H1 (cell line): ENCODE data around the gene CHAC1.

Source experiments
- BRCA1 ChIP-seq: IDR thresholded peaks from 2 replicates; pipeline ENCODE4 v1.6.1; 2012; ENCODE audit warnings: low read depth, low read length, improper control_type of control experiment
- CHD2 ChIP-seq: IDR thresholded peaks from 2 replicates; pipeline ENCODE4 v1.6.1; 2012; ENCODE audit warnings: low read length, improper control_type of control experiment
- EP300 ChIP-seq, 2 experiments: IDR thresholded peaks; 1 replicate in 1 of 2; 2 replicates in 1 of 2; pipeline ENCODE4 v1.6.1; 2011 to 2012; ENCODE audit warnings: low read depth in 2 of 2, low read length in 2 of 2, mild to moderate bottlenecking in 2 of 2, borderline replicate concordance in 1 of 2, inconsistent platforms in 1 of 2, moderate library complexity in 1 of 2
- EZH2 ChIP-seq: fragments of 200-600 bp; sonication (generic); IDR thresholded peaks from 2 replicates; pipeline ENCODE4 v1.7.1; 2012; ENCODE audit warnings: low read depth, mild to moderate bottlenecking, moderate library complexity, low read length, inconsistent platforms; ENCODE audit not compliant: severe bottlenecking
- HDAC2 ChIP-seq, 2 experiments: fragments of 300-600 bp in 1 of 2; sonication (generic) in 1 of 2; IDR thresholded peaks; 2 replicates each; pipeline ENCODE4 v1.6.1; 2011 to 2012; ENCODE audit warnings: low read depth in 2 of 2, low read length in 2 of 2, mild to moderate bottlenecking in 2 of 2, moderate library complexity in 2 of 2, borderline replicate concordance in 1 of 2, inconsistent platforms in 1 of 2
- POLR2A ChIP-seq, 2 experiments: IDR thresholded peaks; 1 replicate in 1 of 2; 2 replicates in 1 of 2; pipeline ENCODE4 v1.6.1; 2011; ENCODE audit warnings: low read depth in 2 of 2, low read length in 2 of 2, mild to moderate bottlenecking in 2 of 2; ENCODE audit errors: control extremely low read depth in 1 of 2
- POU5F1 ChIP-seq: IDR thresholded peaks from 2 replicates; pipeline ENCODE4 v1.6.1; 2011; ENCODE audit warnings: low read depth, mild to moderate bottlenecking, low read length, moderate library complexity
- TAF1 ChIP-seq: IDR thresholded peaks from 2 replicates; pipeline ENCODE4 v1.6.1; 2011; ENCODE audit warnings: mild to moderate bottlenecking, low read depth, low read length
- TF ChIP-seq, protein P1 (sequence below): IDR thresholded peaks from 2 replicates; pipeline ENCODE4 v1.6.1; 2011; ENCODE audit warnings: low read length, improper control_type of control experiment
- TF ChIP-seq, protein P2 (sequence below), 3 experiments: IDR thresholded peaks; 1 replicate in 2 of 3; 2 replicates in 1 of 3; pipeline versions ENCODE4 v1.5.1 to v1.6.1; 2011; ENCODE audit warnings: low read length in 3 of 3, mild to moderate bottlenecking in 3 of 3, inconsistent platforms in 2 of 3, low read depth in 1 of 3, moderate library complexity in 1 of 3; ENCODE audit not compliant: insufficient read depth in 1 of 3; ENCODE audit errors: control extremely low read depth in 1 of 3

GRCh38 chr15:40955930-40956540 is 2.8 kb downstream of the CHAC1 start:
- no peak for TF ChIP-seq EP300 (IDR thresholded peaks at IDR 0.05; ENCODE audit: borderline replicate concordance in 1 of 2, low read depth in 2 of 2, low read length in 2 of 2)
- TF ChIP-seq HDAC2 (IDR thresholded peaks at IDR 0.05; ENCODE audit: borderline replicate concordance in 1 of 2, low read depth in 2 of 2, low read length in 2 of 2): no peak
- TF ChIP-seq, protein P1, sequence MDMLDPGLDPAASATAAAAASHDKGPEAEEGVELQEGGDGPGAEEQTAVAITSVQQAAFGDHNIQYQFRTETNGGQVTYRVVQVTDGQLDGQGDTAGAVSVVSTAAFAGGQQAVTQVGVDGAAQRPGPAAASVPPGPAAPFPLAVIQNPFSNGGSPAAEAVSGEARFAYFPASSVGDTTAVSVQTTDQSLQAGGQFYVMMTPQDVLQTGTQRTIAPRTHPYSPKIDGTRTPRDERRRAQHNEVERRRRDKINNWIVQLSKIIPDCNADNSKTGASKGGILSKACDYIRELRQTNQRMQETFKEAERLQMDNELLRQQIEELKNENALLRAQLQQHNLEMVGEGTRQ: no peak
- no peak for TF ChIP-seq POLR2A (IDR thresholded peaks at IDR 0.05; ENCODE audit: control extremely low read depth in 1 of 2, low read depth in 2 of 2, low read length in 2 of 2)
- no peak for TF ChIP-seq TAF1
- TF ChIP-seq, protein P2, sequence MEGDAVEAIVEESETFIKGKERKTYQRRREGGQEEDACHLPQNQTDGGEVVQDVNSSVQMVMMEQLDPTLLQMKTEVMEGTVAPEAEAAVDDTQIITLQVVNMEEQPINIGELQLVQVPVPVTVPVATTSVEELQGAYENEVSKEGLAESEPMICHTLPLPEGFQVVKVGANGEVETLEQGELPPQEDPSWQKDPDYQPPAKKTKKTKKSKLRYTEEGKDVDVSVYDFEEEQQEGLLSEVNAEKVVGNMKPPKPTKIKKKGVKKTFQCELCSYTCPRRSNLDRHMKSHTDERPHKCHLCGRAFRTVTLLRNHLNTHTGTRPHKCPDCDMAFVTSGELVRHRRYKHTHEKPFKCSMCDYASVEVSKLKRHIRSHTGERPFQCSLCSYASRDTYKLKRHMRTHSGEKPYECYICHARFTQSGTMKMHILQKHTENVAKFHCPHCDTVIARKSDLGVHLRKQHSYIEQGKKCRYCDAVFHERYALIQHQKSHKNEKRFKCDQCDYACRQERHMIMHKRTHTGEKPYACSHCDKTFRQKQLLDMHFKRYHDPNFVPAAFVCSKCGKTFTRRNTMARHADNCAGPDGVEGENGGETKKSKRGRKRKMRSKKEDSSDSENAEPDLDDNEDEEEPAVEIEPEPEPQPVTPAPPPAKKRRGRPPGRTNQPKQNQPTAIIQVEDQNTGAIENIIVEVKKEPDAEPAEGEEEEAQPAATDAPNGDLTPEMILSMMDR (IDR thresholded peaks at IDR 0.05; ENCODE audit: control extremely low read depth in 1 of 3, insufficient read depth in 1 of 3, low read depth in 1 of 3, low read length in 3 of 3): no peak
- no peak for TF ChIP-seq EZH2
- TF ChIP-seq CHD2: no peak
- TF ChIP-seq POU5F1: no peak
- TF ChIP-seq BRCA1: no peak
